Measurements from ENCODE around the gene RAB37. TPM values are rescaled to one million over a fixed set of nuclear protein-coding genes. Genes with fewer than 3 reads are reported as not detected.

RAB37 gene
- total RNA-seq, 1 donor from 2014 or later: not detected

GRCh38 chr17:74712301-74712700, 24.8 kb upstream of the RAB37 start:
- TF ChIP-seq CTCF (conservative IDR thresholded peaks at IDR 0.05; ENCODE audit: low read depth, low read length): no peak
- DNase-seq (ENCODE audit: low read depth): no peak
- no peak overlapping the region for H3K4me3 ChIP-seq (ENCODE audit: low read depth, low read length)

GRCh38 chr17:74712756-74713155, 24.3 kb upstream of the RAB37 start, which contains the start of gene CD300LF:
Gene CD300LF, minus strand, starts transcription at chr17:74712923. Its CDS starts 57 bp downstream, at chr17:74712866.
- no peak within 1 kb of the TSS for H3K4me3 ChIP-seq (ENCODE audit: low read depth, low read length)
- no peak for TF ChIP-seq CTCF (conservative IDR thresholded peaks at IDR 0.05; ENCODE audit: low read depth, low read length)
- no peak for DNase-seq (ENCODE audit: low read depth)

GRCh38 chr17:74713171-74713755, 23.8 kb upstream of the RAB37 start:
- no peak overlapping the region for H3K4me3 ChIP-seq (ENCODE audit: low read depth, low read length)
- TF ChIP-seq CTCF (conservative IDR thresholded peaks at IDR 0.05; ENCODE audit: low read depth, low read length): no peak
- no peak for DNase-seq (ENCODE audit: low read depth)

GRCh38 chr17:74715144-74715543, 21.9 kb upstream of the RAB37 start:
- TF ChIP-seq CTCF (conservative IDR thresholded peaks at IDR 0.05; ENCODE audit: low read depth, low read length): no peak
- no peak for DNase-seq (ENCODE audit: low read depth)
- no peak overlapping the region for H3K4me3 ChIP-seq (ENCODE audit: low read depth, low read length)

- DNase-seq (ENCODE audit: low read depth): no peak
- no peak for TF ChIP-seq CTCF (conservative IDR thresholded peaks at IDR 0.05; ENCODE audit: low read depth, low read length)
- no peak overlapping the region for H3K4me3 ChIP-seq (ENCODE audit: low read depth, low read length)
Observed at GRCh38 chr17:74720506-74720905, 16.6 kb upstream of the RAB37 start.

- no peak for DNase-seq (ENCODE audit: low read depth)
- TF ChIP-seq CTCF (conservative IDR thresholded peaks at IDR 0.05; ENCODE audit: low read depth, low read length): no peak
- no peak overlapping the region for H3K4me3 ChIP-seq (ENCODE audit: low read depth, low read length)
Observed at GRCh38 chr17:74722782-74723181, 14.3 kb upstream of the RAB37 start.

- no peak for DNase-seq (ENCODE audit: low read depth)
- TF ChIP-seq CTCF (conservative IDR thresholded peaks at IDR 0.05; ENCODE audit: low read depth, low read length): no peak
- H3K4me3 ChIP-seq (ENCODE audit: low read depth, low read length): no peak overlapping the region
Observed at GRCh38 chr17:74723891-74724290, 13.2 kb upstream of the RAB37 start.
